ENCODE results near the gene TTLL10. TPM values are rescaled to one million over a fixed set of nuclear protein-coding genes. Genes with fewer than 3 reads are reported as not detected.

TTLL10 gene
- total RNA-seq, 4 donors from 2014 or later = not detected

DNA sequence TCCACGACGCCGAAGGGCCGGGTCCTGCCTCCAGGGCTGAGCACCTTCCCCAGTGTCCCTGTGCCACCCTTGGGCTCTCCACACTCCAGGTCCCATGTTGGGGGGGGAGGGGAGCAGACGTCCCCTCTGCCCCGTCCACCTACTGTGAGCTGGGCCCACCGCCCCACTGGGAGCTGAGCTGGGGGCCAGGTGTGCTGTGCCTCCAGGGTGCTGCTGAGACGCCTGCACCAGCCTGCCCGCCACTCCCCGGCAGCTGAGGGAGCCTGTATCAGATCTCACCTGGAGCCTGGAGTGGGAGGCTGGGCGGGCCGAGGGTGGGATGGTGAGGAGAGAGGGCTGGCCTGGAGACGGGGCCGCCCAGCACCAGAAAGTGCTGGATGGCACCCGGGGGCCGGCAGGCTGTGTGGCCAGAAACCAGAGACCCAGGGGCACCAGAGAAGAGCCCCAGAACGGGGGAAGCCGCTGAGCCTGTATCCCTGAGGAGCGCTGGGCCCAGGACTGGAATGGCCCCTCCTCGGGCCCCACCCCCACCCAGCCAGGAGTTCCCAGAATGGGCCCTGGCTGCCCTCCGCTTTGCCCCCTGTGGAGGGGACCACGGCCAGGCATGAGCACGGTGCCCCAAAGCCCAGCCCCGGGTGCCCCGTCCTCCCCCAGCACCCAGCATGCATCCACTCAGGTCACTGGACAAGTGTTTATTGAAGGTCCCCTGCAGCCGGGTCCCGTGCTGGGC lies 29.3 kb downstream of the TTLL10 start:
- no peaks in the 10 kb centered on the region for H3K36me3 ChIP-seq
- peaks cover 0 to 33% (median 17%) of the 10 kb centered on the region in 4 donors for H3K4me1 ChIP-seq
- H3K27me3 ChIP-seq = peaks cover 0 to 70% of the 10 kb centered on the region in 2 donors
- TF ChIP-seq POLR2A (IDR thresholded peaks at IDR 0.05) (no peak), EP300 (IDR thresholded peaks at IDR 0.05) (no peak)
- TF ChIP-seq, protein P1, sequence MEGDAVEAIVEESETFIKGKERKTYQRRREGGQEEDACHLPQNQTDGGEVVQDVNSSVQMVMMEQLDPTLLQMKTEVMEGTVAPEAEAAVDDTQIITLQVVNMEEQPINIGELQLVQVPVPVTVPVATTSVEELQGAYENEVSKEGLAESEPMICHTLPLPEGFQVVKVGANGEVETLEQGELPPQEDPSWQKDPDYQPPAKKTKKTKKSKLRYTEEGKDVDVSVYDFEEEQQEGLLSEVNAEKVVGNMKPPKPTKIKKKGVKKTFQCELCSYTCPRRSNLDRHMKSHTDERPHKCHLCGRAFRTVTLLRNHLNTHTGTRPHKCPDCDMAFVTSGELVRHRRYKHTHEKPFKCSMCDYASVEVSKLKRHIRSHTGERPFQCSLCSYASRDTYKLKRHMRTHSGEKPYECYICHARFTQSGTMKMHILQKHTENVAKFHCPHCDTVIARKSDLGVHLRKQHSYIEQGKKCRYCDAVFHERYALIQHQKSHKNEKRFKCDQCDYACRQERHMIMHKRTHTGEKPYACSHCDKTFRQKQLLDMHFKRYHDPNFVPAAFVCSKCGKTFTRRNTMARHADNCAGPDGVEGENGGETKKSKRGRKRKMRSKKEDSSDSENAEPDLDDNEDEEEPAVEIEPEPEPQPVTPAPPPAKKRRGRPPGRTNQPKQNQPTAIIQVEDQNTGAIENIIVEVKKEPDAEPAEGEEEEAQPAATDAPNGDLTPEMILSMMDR (IDR thresholded peaks at IDR 0.05) = no peak
- 69 to 81% methylated on average over 19 to 21 of the region's 27 CpGs for WGBS, 2 donors
- H3K9me3 ChIP-seq = no peaks in the 10 kb centered on the region
- no peak overlapping the region for H3K27ac ChIP-seq
- no peak for DNase-seq (ENCODE audit: low spot score in 2 of 2)
- H3K4me3 ChIP-seq = no peak overlapping the region

DNA sequence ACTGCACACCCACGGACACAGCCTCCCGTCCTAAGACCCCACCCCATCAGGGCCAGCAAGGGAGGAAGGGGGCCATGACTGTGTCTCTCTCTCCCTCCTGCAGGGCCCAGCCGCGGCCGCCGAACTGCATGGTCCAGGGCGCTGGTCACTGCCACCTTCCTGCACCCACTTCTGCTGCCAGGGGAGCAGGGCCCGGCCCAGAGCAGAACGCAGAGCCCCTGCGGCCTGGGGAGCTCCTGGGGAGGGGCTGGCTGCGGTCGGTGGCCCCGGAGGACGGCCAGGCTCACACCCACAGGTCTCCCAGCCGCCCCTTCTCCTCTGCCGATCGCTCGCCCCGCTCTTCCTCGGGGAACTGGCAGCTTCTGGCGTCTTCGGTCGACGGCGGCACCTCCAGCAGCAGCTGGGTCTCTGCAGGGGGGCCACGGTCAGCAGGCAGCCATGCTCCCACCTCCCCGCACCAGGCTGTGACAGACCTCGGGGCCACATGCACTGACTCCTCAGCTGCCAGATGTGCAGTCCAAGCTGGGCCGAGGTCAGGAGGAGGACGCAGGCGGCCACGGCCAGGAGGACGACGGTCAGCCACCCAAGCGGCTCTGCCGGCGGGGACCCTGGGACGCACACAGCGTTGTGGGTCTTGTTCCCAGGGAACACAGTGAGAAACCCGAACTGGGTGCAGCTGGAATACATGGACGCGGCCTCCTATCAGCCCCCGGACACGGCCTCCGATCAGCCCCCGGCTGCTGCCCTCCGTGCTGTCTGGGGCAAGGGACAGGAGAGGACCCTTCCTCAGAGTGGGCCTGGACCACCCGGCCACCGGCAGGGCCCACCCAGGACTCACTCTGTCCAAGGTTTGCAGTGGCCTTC lies 30.1 kb downstream of the TTLL10 start:
- no peak for DNase-seq (ENCODE audit: low spot score in 2 of 2)
- Histone ChIP-seq H3K4me1 (peaks cover 0 to 41% (median 25%) of the 10 kb centered on the region in 4 donors), H3K9me3 (no peaks in the 10 kb centered on the region), H3K4me3 (no peak overlapping the region), H3K36me3 (no peaks in the 10 kb centered on the region), H3K27me3 (peaks cover 0 to 77% of the 10 kb centered on the region in 2 donors), H3K27ac (no peak overlapping the region)
- WGBS, 2 donors = 64 to 75% methylated on average over 23 to 35 of the region's 49 CpGs
- TF ChIP-seq, protein P1 (IDR thresholded peaks at IDR 0.05) = no peak
- TF ChIP-seq POLR2A (IDR thresholded peaks at IDR 0.05) (no peak), EP300 (IDR thresholded peaks at IDR 0.05) (no peak)

DNA sequence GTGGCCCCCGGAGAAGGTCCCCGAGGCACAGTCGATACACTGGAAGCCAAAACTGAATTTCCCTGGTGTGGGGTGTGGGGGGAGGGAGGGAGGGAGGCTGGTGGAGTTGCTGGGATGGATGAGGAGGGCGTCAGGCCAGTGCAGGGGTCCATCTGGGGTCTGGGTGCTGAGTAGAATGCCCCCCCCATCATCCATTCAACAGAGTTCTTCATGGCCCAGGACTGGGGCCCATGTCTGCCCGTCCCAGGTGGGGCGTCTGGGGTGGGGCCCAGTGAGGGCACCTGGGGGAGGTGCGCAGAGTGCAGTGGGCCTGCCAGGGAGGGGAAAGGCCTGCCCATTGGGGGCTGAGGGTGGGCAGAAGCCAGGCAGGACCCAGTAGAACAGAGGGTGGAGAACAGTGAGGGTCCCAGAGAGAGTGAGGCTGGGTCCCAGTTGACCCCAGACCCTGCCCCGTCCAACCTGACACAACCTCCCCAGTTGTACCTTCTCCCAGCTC lies 30.8 kb downstream of the TTLL10 start:
- Histone ChIP-seq H3K9me3 (no peaks in the 10 kb centered on the region), H3K27me3 (peaks cover 0 to 83% of the 10 kb centered on the region in 2 donors), H3K4me1 (peaks cover 0 to 44% (median 29%) of the 10 kb centered on the region in 4 donors), H3K4me3 (no peak overlapping the region), H3K36me3 (no peaks in the 10 kb centered on the region), H3K27ac (no peak overlapping the region)
- DNase-seq (ENCODE audit: low spot score in 2 of 2) = no peak
- 84 to 87% methylated on average over 8 of the region's 8 CpGs for WGBS, 2 donors
- TF ChIP-seq, protein P1 (IDR thresholded peaks at IDR 0.05) = no peak
- no peak for TF ChIP-seq EP300 (IDR thresholded peaks at IDR 0.05)
- TF ChIP-seq POLR2A (IDR thresholded peaks at IDR 0.05) = no peak

GRCh38 chr1:1204998-1205768 lies 31.5 kb downstream of the TTLL10 start:
- Histone ChIP-seq H3K27ac (no peak overlapping the region), H3K9me3 (no peaks in the 10 kb centered on the region), H3K4me1 (peaks cover 0 to 44% (median 29%) of the 10 kb centered on the region in 4 donors), H3K27me3 (peaks cover 0 to 77% of the 10 kb centered on the region in 2 donors), H3K36me3 (no peaks in the 10 kb centered on the region), H3K4me3 (no peak overlapping the region)
- 85 to 91% methylated on average over 11 to 19 of the region's 19 CpGs for WGBS, 2 donors
- no peak for TF ChIP-seq POLR2A (IDR thresholded peaks at IDR 0.05)
- TF ChIP-seq, protein P1 (IDR thresholded peaks at IDR 0.05) = no peak
- TF ChIP-seq EP300 (IDR thresholded peaks at IDR 0.05) = no peak
- DNase-seq (ENCODE audit: low spot score in 2 of 2) = no peak

All from tibial nerve (tissue), 4 donors.